Measurements from ENCODE around the gene HMG20B.
"Not testable (repeated sequence)": the region's sequence is repeated elsewhere in the genome, so short reads cannot be mapped to it uniquely, and the experiment has no call there.

HMG20B gene

DNA sequence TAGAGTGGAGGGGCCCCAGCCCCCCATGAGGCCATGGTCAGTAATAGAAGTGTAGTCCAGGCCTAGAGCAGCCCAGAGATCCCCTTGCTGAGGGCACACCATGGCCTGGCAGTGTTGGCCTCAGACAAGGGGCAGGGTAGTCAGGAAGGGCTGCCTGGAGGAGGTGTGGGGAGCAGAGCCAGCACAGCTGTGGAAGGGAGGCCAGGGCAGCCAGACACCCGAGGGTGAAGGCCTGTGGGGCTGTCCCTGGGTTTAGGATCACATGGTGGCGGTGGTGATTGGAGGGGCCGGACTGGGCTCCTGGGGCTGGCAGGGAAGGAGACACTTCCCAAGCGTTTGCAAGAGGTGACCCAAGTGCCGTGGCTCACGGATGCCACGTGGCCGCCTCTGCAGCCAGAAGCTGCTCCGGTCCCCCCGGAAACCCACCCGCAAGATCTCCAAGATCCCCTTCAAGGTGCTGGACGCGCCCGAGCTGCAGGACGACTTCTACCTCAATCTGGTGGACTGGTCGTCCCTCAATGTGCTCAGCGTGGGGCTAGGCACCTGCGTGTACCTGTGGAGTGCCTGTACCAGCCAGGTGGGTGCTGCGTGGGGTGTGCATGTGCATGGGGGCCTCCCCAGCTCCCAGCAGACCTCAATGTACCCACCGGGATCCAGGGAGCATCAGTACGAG lies 45.4 kb upstream of the HMG20B start:
- peaks cover 53 to 80% (median 77%) of the 10 kb centered on the region in 3 donors for H3K36me3 ChIP-seq

DNA sequence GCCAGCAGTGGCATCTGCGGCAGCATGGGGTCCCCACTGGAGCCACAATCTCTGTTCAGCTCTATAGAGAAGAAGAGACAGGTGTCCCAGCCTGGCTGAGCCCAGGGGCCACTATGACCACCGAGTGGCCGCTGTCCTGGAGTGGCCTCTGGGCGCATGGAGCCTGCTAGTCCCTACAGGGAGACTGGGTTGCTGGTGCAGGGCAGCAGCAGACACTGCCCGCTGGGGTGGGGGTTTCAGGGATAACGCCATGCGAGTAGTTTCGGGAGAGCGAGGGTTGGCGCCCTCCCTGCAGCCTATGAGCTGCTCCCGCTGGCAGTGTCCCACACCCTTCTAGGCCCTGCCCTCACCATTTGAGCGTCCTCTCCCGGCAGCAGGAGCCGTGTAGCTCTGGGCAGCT lies 44.7 kb upstream of the HMG20B start:
- no peak overlapping the region for H3K4me3 ChIP-seq
- H3K27ac ChIP-seq: no peak overlapping the region
- no peaks in the 10 kb centered on the region for H3K4me1 ChIP-seq
- TF ChIP-seq, protein P1, sequence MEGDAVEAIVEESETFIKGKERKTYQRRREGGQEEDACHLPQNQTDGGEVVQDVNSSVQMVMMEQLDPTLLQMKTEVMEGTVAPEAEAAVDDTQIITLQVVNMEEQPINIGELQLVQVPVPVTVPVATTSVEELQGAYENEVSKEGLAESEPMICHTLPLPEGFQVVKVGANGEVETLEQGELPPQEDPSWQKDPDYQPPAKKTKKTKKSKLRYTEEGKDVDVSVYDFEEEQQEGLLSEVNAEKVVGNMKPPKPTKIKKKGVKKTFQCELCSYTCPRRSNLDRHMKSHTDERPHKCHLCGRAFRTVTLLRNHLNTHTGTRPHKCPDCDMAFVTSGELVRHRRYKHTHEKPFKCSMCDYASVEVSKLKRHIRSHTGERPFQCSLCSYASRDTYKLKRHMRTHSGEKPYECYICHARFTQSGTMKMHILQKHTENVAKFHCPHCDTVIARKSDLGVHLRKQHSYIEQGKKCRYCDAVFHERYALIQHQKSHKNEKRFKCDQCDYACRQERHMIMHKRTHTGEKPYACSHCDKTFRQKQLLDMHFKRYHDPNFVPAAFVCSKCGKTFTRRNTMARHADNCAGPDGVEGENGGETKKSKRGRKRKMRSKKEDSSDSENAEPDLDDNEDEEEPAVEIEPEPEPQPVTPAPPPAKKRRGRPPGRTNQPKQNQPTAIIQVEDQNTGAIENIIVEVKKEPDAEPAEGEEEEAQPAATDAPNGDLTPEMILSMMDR (IDR thresholded peaks at IDR 0.05): no peak
- no peaks in the 10 kb centered on the region for H3K27me3 ChIP-seq
- no peak for DNase-seq
- peaks cover 58 to 80% (median 78%) of the 10 kb centered on the region in 3 donors for H3K36me3 ChIP-seq
- H3K9me3 ChIP-seq: no peaks in the 10 kb centered on the region
- intact Hi-C loops (cut with DNase I; ENCODE audit: low total_unique reads): no loop called here

More for the DNA sequence above, 45.4 kb upstream of the HMG20B start:
- Histone ChIP-seq H3K27ac (no peak overlapping the region), H3K4me1 (no peaks in the 10 kb centered on the region), H3K27me3 (no peaks in the 10 kb centered on the region), H3K9me3 (no peaks in the 10 kb centered on the region), H3K4me3 (no peak overlapping the region)
- TF ChIP-seq, protein P1 (IDR thresholded peaks at IDR 0.05): no peak
- intact Hi-C loops (cut with DNase I; ENCODE audit: low total_unique reads): no loop called here
- DNase-seq: no peak

DNA sequence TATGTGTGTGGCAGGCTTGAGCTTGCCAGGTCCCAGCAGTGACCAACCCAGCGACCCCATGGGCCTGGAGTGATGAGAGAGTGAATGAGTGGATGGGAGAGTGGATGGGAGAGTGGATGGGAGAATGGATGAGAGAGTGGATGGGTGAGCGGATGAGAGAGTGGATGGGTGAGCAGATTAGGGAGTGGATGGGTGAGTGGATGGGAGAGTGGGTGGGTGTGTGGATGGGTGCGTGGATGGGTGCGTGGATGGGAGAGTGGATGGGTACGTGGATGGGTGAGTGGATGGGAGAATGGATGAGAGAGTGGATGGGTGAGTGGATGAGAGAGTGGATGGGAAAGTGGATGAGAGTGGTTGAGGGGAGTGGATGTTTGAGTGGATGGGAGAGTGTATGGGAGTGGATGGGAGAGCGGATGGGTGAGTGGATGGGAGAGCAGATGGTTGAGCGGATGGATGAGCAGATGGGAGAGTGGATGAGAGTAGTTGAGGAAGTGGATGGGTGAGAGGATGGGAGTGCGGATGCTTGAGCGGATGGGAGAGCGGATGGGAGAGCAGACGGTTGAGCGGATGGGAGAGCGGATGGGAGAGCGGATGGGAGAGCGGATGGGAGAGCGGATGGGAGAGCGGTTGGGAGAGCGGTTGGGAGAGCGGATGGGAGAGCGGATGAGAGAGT lies 44.1 kb upstream of the HMG20B start:
- intact Hi-C loops (cut with DNase I; ENCODE audit: low total_unique reads): no loop called here

DNA sequence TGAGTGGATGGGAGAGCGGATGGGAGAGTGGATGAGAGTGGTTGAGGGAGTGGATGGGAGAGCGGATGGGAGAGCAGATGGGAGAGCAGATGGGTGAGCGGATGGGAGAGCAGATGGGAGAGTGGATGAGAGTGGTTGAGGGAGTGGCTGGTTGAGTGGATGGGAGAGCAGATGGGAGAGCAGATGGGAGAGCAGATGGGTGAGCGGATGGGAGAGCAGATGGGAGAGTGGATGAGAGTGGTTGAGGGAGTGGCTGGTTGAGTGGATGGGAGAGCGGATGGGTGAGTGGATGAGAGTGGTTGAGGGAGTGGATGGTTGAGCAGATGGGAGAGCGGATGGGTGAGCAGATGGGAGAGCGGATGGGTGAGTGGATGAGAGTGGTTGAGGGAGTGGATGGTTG lies 43.4 kb upstream of the HMG20B start:
- intact Hi-C loops (cut with DNase I; ENCODE audit: low total_unique reads); DNase-seq; H3K4me3 ChIP-seq; H3K9me3 ChIP-seq; H3K27me3 ChIP-seq; H3K4me1 ChIP-seq; H3K27ac ChIP-seq: not testable (repeated sequence)
- peaks cover 56 to 80% (median 76%) of the 10 kb centered on the region in 3 donors for H3K36me3 ChIP-seq

More for the DNA sequence above, 44.1 kb upstream of the HMG20B start:
- H3K36me3 ChIP-seq: peaks cover 58 to 80% (median 78%) of the 10 kb centered on the region in 3 donors
- TF ChIP-seq, protein P1 (IDR thresholded peaks at IDR 0.05): no peak
- H3K27me3 ChIP-seq: no peaks in the 10 kb centered on the region
- H3K4me1 ChIP-seq: no peaks in the 10 kb centered on the region
- no peaks in the 10 kb centered on the region for H3K9me3 ChIP-seq
- no peak overlapping the region for H3K27ac ChIP-seq
- no peak overlapping the region for H3K4me3 ChIP-seq
- no peak for DNase-seq

DNA sequence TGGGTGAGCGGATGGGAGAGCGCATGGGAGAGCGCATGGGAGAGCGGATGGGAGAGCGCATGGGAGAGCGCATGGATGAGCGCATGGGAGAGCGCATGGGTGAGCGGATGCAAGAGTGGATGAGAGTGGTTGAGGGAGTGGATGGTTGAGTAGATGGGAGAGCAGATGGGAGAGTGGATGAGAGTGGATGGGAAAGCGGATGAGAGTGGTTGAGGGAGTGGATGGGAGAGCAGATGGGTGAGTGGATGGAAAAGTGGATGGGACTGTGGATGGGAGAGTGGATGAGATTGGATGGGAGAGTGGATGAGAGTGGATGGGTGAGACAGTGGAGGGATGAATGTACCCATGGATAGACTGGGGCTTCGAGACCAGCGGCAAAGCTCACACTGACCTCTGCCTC lies 42.4 kb upstream of the HMG20B start:
- TF ChIP-seq, protein P1 (IDR thresholded peaks at IDR 0.05): no peak
- DNase-seq: no peak
- Histone ChIP-seq H3K4me3 (no peak overlapping the region), H3K27me3 (no peaks in the 10 kb centered on the region), H3K36me3 (peaks cover 59 to 82% (median 77%) of the 10 kb centered on the region in 3 donors), H3K4me1 (no peaks in the 10 kb centered on the region), H3K27ac (no peak overlapping the region), H3K9me3 (no peaks in the 10 kb centered on the region)
- intact Hi-C loops (cut with DNase I; ENCODE audit: low total_unique reads): loop anchor here (10.0 kb wide), 1 partner anchor 434 kb away; no protein-coding TSS in a partner anchor

DNA sequence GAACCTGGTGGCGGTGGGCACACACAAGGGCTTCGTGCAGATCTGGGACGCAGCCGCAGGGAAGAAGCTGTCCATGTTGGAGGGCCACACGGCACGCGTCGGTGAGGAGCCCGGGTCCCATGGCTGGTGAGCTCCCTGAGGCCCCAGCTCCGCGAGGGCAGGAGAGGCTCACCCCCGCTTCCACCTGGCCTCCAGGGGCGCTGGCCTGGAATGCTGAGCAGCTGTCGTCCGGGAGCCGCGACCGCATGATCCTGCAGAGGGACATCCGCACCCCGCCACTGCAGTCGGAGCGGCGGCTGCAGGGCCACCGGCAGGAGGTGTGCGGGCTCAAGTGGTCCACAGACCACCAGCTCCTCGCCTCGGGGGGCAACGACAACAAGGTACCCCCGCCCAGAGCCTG lies 41.0 kb upstream of the HMG20B start:
- Histone ChIP-seq H3K36me3 (peaks cover 56 to 81% (median 73%) of the 10 kb centered on the region in 3 donors), H3K4me1 (peaks cover 0 to 7% (median 0%) of the 10 kb centered on the region in 4 donors), H3K27ac (no peak overlapping the region), H3K4me3 (no peak overlapping the region), H3K9me3 (no peaks in the 10 kb centered on the region), H3K27me3 (no peaks in the 10 kb centered on the region)
- no peak for DNase-seq
- intact Hi-C loops (cut with DNase I; ENCODE audit: low total_unique reads): loop anchor here (10.0 kb wide), 1 partner anchor 433 kb away; no protein-coding TSS in a partner anchor
- TF ChIP-seq, protein P1 (IDR thresholded peaks at IDR 0.05): no peak

Data from tibial artery (tissue), 4 donors.